NCI-H82 treated with DMSO at 0.1 percent for 48 hours (cell line): Measurements from ENCODE around the gene BTNL3.
"Not testable (repeated sequence)": the region's sequence is repeated elsewhere in the genome, so short reads cannot be mapped to it uniquely, and the experiment has no call there.

Experiments
- DNase-seq: peaks from one replicate; lab custom pipeline; 2025; ENCODE audit not compliant: unreplicated experiment; lab: John Stamatoyannopoulos, UW

The BTNL3 gene

GRCh38 chr5:180988592-180988991, at the start of gene BTNL3:
TSS of gene BTNL3 (plus strand) at chr5:180988846. CDS start at chr5:180989029, 183 bp downstream.
- DNase-seq: no peak

- no peak for DNase-seq
These were observed 38.2 kb upstream of the BTNL3 start for GRCh38 chr5:180950291-180950949.

GRCh38 chr5:180959661-180960060, 29.0 kb upstream of the BTNL3 start:
- DNase-seq: no peak

GRCh38 chr5:180960209-180960608, 28.4 kb upstream of the BTNL3 start:
- no peak for DNase-seq

- DNase-seq: no peak
These were observed 19.2 kb upstream of the BTNL3 start for GRCh38 chr5:180969406-180969805.

- DNase-seq: no peak
These were observed 18.3 kb upstream of the BTNL3 start for GRCh38 chr5:180970336-180970735.

GRCh38 chr5:180970875-180971274, 17.8 kb upstream of the BTNL3 start:
- no peak for DNase-seq

- no peak for DNase-seq
These were observed 13.9 kb upstream of the BTNL3 start for GRCh38 chr5:180974612-180975315.

GRCh38 chr5:180975338-180975737, 13.3 kb upstream of the BTNL3 start:
- no peak for DNase-seq

GRCh38 chr5:180976518-180976917, 12.1 kb upstream of the BTNL3 start:
- no peak for DNase-seq

GRCh38 chr5:180977852-180978251, 10.8 kb upstream of the BTNL3 start:
- DNase-seq: no peak

GRCh38 chr5:180982008-180982741, 6.5 kb upstream of the BTNL3 start:
- no peak for DNase-seq

GRCh38 chr5:180988016-180988415, 630 bp upstream of the BTNL3 start:
- DNase-seq: no peak

- no peak for DNase-seq
These were observed 1.6 kb downstream of the BTNL3 start for GRCh38 chr5:180990086-180990881.

- DNase-seq: no peak
These were observed 2.2 kb downstream of the BTNL3 start for GRCh38 chr5:180990882-180991242.

- DNase-seq: no peak
These were observed 13.3 kb downstream of the BTNL3 start for GRCh38 chr5:181001947-181002346.

- no peak for DNase-seq
These were observed 17.1 kb downstream of the BTNL3 start for GRCh38 chr5:181005791-181006190.

- DNase-seq: no peak
These were observed 19.5 kb downstream of the BTNL3 start for GRCh38 chr5:181008136-181008535.

- DNase-seq: not testable (repeated sequence)
These were observed 21.4 kb downstream of the BTNL3 start for GRCh38 chr5:181010018-181010417.

GRCh38 chr5:181014654-181015053, 26.0 kb downstream of the BTNL3 start:
- DNase-seq: not testable (repeated sequence)

GRCh38 chr5:181017448-181017847, 28.8 kb downstream of the BTNL3 start:
- not testable (repeated sequence) for DNase-seq
